GM12875 (cell line): ENCODE data around the gene JTB.

Experiments used
- H3K4me3 ChIP-seq: one replicate; pipeline ENCODE4 v1.5.1; 2011; ENCODE audit warnings: low read depth, low read length, control low read depth
- CTCF ChIP-seq: IDR thresholded peaks from 2 replicates; pipeline ENCODE4 v1.5.1; 2011; ENCODE audit warnings: low read depth, mild to moderate bottlenecking, control low read depth, inconsistent platforms, low read length, moderate library complexity, borderline replicate concordance; ENCODE audit not compliant: insufficient read depth

JTB gene

GRCh38 chr1:153973525-153973924, 3.9 kb downstream of the JTB start:
- no peak overlapping the region for H3K4me3 ChIP-seq

DNA sequence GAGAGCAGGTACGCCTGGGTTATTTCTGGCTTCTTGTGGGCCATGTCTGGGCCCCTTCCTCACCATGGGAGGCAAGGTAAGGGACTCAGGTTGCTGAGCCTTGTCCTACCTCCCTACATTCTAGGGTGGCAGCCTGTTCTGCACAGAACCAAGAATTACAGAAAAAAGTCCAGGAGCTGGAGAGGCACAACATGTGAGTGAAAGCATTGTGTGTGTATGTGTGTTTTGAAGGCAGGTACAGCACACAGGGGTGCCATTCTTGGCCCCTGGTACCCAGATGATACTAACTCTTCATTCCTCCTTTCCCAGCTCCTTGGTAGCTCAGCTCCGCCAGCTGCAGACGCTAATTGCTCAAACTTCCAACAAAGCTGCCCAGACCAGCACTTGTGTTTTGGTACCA, 4.4 kb downstream of the JTB start:
- no peak overlapping the region for H3K4me3 ChIP-seq
- no peak for TF ChIP-seq CTCF

More at GRCh38 chr1:153973525-153973924, 3.9 kb downstream of the JTB start:
- TF ChIP-seq CTCF = no peak

- H3K4me3 ChIP-seq = no peak overlapping the region
- TF ChIP-seq CTCF = no peak
Observed at GRCh38 chr1:153970346-153970745, 7.1 kb downstream of the JTB start.

GRCh38 chr1:153968972-153969371, 8.5 kb downstream of the JTB start:
- H3K4me3 ChIP-seq = peak overlapping the region; percentile 39

GRCh38 chr1:153968408-153968807, 9.1 kb downstream of the JTB start:
- TF ChIP-seq CTCF = no peak

More at GRCh38 chr1:153968972-153969371, 8.5 kb downstream of the JTB start:
- no peak for TF ChIP-seq CTCF

GRCh38 chr1:153968000-153968363, 9.5 kb downstream of the JTB start:
- H3K4me3 ChIP-seq = peak overlapping the region; percentile 39
- TF ChIP-seq CTCF = no peak

More at GRCh38 chr1:153968408-153968807, 9.1 kb downstream of the JTB start:
- peak overlapping the region; percentile 39 for H3K4me3 ChIP-seq

GRCh38 chr1:153967107-153967999, 10.1 kb downstream of the JTB start, which contains the start of gene CREB3L4:
Gene CREB3L4, plus strand, starts transcription at chr1:153967902. Its CDS starts 624 bp downstream, at chr1:153968526.
- peak within 1 kb of the TSS; percentile 58 for H3K4me3 ChIP-seq
- peak; percentile 43; the same call in 1 of the 2 replicates for TF ChIP-seq CTCF
